ENCODE measurements around the gene OR52H1.

The OR52H1 gene

DNA sequence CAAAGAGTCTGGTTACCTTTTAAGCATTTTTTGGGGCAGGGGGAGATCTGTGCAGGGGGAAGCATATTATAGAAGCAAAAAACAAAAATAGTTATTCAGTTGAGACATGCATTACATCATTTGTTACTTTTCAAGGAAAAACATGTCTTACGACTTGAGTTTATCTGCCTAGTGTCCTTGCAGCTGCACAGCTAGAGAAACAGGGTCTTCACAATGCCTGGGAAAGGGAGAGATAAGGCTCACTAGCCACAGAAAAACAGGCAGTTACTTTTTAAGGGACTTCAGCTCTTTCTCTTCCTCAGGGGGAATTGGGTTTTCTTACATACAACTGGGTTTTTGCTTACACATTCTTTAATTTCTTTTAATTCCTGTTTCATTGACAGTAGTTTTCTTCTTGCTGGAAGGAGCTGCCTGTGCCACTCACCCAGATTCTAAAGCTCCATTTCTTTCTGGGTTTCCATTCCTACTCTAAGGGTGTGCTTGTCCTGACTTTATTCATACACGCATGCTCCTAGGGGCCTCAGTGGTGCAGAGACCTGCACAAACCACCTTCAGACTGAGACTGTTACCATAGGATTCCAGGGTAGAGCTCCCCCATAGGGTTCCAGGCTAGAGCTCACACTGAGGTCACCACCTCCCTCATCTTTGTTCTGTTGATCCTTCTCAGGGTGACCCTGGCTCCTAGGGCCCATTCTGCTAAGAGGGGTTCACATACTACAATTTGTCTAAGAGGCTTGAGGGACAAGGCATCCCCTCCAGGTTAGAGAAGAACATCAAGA is 17.1 kb downstream of the OR52H1 start:
- no peak for DNase-seq

DNA sequence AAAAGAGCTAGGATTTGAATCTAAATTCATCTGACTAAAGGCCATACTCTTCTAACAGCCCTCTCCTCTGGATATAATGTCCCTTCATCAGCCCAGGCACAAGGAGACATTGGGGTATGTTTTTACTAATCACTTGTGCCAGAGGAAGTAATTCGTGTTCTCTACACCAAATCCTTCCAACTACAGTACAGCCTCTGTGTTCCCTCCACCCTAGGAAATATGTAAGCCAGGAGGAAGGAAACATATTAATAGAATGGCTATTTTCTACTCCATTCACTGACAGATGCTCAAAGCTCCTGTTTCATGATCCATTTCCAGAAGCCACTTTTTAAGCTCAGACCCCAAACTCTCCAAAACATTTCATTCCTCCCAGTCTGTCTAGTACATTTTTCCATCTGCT is 19.8 kb downstream of the OR52H1 start:
- DNase-seq, result no peak

DNA sequence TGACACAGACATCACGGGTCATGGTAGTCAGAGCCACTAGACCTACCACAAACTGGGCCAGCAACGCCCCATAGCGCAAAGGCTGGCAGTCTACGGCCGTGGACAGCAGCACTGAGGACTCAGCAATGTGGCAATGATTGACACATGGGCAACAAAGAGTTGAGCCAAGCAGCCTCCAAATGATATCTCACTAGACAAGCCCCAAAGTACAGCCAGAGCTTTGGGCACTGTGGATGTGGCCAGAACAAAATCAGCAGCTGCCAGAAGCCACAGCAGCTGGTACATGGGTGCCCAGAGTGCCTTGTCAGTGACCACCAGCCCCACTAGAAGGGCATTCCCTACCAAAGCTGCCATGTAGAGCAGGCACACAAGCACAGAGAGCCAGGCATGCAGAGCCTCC is 20.6 kb downstream of the OR52H1 start:
- no peak for DNase-seq

DNA sequence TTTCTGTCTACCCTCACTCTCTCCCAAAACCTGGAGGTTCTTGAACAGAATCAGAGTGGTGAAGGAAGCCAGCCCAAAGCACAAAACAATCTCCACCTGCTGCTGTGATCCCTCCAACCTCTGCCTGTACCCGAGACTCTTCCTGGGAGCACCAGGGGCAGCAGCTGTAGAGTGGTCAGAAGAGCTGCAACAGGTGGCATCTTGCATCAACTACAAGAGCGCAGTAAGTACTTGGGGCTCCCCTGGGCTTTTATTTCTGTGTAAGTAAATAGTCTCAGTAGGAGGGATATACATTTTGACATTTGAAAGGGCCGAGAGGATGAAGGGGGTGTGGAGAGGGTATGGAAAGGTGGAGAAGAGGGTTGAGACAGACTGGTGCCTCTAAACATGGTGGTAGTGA is 23.6 kb downstream of the OR52H1 start:
- no peak for DNase-seq

DNA sequence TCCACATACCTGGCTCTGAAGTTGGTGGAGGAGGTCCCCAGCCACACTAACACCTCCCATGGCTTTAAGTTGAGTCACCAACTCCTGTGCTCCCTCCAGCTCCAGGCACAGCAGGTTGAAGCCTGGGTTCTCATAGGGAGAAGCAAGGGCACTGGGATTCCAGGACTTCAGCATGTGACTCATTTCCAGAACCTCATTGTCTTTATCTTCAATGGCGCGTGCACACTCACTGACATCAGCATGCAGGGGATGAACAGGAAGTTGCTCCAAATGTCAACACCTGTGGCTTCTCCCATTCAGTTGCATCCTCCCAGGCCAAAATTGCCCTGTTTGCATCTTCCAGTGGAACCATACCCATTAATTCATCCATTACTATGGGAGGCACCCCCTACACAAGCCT is 26.0 kb downstream of the OR52H1 start:
- DNase-seq, result no peak

DNA sequence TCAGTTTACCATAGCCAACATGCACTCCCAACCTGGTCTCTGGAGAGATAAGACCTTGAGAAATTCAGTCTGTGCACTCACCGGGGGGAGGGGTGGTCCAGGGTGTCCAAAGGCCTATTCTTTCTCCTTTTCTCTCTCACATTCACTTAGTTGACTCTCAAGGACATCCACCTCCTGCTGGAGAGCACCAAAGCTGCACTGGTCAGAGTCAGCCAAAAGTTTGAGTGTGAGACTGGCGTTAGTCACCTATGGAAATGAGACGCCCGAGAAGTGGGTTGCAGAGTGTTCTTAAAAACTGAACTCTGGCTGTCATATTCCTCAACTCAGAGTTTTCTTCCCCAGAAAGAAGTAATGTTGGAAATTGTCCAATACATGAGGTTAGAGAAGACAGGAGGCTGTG is 26.8 kb downstream of the OR52H1 start:
- no peak for DNase-seq

DNA sequence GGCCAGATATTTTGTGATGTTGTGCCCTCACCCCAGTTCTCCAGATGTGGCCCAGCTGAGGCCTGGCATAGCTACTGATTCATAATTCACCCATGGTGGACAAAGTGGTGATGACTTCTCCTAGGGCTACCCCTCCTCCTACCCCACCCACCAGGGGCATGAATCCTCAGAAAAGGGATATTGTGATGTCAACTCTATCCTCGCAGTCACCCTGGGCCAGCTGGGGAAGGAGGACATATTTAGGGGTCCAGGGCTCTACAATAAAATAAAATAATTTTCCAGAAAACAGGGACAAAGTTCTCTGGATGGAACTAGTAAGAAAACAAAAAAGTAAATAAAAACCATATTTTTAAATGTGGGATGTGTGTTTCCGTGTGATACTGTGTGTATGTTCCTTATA is 31.7 kb downstream of the OR52H1 start, which contains the start of gene UBQLNL:
UBQLNL (minus strand) TSS at position 101 of the 400 bp plus-strand sequence. CDS start 258 bp downstream, outside the sequence.
- DNase-seq, result no peak

DNA sequence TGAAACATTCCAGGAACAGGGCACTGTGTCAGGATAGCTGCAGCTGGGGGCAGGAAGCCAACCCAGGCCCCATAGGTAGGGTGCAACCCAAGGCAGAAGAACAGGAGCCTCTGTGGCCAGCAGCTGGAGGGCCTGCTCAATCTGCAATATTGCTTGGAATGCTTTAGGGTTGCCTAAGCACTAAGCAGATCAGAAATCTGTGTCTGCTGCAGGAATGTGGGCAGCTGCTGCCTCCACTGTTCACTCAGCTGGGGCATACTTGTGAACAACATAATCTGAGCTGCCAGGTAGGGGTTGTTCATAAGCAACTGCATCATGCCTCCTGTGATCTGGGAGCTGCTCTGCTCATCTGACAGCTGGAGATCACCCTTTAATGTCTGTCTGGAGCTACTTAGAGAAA is 33.5 kb downstream of the OR52H1 start:
- no peak for DNase-seq

DNA sequence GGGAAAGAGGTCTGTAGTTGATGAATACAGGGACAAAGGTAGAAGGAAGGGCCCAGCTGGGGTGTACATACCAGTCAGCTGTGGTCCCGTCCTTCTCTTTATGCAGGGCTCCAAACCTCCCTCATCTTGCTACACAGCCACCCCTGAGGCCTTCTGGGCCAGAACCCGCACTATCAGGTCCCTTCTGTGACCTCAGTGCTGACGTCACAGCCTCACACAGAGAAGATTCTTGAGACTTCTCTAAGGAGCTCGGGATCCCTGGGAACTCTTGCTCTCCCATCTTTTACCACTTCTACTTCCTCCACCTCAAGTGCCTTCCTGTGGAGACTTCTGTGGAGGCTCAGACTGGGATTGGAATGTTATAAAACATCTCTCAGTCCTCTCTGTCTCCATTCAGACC is 38.5 kb downstream of the OR52H1 start, which contains the start of gene UBQLN3:
UBQLN3 (minus strand) TSS at position 155 of the 400 bp plus-strand sequence. CDS start 399 bp downstream, outside the sequence.
- no peak for DNase-seq

DNA sequence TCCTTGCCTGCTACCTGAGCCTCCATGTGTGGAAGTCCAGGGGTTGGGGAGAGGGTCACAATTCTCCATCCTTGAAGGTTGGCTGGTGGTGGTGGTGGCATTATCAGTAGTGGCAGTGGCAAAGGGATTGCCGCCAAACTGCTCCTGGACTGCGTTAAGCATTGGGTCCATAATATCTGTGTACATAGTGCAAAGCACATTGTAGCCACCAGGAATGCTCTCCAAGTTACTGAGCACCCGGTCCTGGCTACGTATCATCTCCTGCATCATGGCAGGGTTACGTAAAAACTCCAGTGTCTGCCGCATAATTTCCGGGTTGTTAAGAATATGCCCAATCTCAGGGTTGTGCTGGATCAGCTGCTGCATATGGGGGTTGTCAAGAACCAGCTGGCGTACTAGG is 39.7 kb downstream of the OR52H1 start:
- no peak for DNase-seq

DNA sequence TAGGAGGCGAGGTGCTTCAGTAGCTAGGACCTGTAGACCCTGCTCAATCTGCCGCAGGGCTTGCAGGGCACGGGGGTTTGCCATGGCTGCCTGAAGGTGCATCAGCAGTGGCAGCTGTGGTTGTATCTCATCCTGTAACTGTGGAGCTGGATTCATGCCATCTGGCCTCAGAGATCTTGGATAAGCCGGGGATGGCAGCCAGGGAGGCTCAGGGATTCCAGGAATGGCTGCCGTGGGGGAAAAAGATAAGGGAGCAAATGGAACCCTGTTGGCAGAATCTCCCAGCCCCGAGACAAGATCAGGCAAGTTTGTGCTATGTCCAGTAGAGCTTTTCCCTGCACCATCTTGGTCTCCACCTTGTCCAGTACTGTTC is 40.4 kb downstream of the OR52H1 start:
- DNase-seq, result no peak

DNA sequence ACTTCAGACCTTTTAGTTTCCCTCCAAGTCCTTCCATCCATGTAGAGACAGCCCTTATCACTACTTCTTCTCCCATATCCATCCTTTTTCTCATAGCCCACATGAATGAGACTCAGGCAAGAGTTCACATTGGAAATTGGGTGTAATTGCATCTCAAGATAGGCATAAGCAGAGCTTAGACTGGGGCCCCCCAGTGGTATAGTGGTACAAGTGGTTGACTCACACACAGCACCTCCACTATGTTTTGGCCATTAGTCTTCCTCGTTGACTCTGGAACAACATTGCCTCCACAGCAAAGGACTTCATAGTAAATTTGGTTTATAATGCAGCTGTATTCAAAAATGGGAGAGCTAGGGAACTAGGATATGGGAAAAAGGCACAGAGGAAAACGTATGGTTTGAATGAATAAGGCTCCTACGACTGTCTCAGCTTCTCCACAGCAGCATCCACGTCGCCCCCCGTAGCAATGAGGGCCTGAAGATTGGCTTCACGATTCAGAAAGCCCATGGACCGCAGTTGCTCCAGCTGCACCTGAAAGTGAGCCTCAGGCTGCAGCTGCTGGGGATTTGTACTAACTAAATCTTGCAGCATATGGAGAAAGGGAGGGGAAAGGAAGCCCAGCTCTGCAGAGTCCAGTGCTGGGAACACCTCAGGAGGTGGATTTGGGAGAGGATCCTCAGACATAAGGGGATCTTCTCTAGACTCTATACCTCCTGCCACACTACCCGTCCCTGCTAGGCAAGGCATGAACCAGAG is 41.0 kb downstream of the OR52H1 start:
- no peak for DNase-seq

DNA sequence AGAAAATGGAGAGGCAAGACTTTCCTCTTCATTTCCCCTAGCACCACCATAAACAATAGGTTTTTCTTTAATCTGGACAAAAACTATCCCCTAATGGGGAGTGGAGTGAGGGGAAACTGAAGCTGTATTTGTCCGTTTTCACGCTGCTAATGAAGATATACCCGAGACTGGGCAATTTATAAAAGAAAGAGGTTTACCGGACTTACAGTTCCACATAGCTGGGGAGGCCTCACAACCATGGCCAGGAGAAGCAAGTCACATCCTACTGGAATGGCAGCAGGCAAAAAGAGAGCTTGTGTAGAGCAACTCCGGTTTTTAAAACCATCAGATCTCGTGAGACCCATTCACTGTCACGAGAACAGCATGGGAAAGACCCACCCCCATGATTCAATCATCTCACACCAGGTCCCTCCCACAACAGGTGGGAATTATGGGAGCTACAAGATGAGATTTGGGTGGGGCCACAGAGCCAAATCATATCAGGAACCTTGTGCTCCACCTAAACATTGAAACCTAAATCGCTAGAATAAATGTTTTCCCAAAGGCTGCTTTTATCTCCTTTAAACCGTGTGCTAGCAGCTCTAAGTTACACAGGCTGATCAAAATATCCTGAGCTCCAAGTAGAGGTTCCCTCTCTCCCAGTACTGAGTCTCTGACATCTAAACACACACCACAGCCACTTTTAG is 42.8 kb downstream of the OR52H1 start:
- DNase-seq, result no peak

DNA sequence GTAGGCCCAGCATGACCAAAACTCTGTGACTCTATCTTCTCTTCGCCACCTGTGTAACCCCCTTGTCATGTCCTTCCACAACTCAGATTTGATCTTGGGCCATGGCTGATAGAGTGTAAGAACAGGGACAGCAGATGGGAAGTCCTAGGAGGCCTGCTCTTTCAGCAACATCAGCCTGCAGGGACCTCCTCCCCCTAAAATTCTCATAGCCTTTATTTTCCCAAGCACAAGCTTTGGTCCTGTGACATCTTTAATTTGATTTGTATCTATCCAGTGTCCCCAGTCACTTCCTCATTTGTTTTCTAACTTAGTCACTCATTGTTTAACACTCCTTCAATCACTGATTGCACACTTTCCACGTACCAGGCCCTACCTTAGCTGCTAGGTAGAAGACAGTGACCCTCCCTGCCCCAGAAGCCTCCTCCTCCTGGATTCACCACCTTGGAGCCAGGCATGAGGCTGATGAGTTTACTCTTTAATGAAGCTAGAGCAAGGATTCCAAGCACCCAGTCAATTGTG is 43.9 kb downstream of the OR52H1 start:
- no peak for DNase-seq

DNA sequence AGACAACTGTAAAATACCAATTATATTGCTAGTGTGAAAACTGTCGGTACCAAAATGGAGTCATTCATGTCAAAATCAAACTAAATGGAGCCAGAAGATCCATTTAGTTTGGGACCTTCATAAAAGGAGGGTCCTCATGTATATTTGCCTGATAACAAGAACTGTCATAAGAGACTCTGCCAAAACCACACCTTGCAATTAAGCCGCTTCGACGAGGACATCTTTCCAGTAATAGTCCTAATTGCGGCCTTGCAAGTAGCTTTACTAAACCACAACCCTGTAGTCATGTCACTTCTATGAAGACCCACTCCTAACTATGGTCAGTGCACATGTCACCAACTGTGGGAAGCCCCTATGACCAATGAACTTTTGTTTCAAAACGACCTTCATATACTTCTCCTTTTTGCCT is 47.9 kb downstream of the OR52H1 start:
- no peak for DNase-seq

DNA sequence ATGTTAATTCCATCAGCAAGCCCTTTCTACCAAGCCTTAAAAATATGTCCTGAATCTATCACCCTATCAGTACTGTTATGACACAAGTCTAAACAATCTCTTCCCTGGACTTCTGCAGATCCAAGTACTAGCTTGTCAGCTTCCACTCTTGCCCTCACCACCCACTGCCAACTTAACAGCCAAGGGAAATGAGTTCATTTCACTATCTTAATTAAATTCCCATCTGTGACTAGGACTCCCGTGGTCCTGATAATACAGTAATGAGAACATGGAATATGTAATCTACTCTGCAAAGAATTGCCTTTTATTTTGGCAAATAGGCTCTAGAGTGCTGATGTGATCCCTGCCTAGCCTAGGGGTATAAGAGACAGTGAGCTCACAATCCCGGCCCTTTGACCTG is 48.7 kb downstream of the OR52H1 start:
- no peak for DNase-seq
